COLO668 (cell line): ENCODE data around the gene CSH1.
"Not testable (repeated sequence)": the region's sequence is repeated elsewhere in the genome, so short reads cannot be mapped to it uniquely, and the experiment has no call there.

Experiments used
- DNase-seq: peaks from one replicate; lab custom pipeline; 2025; ENCODE audit not compliant: unreplicated experiment; lab: John Stamatoyannopoulos, UW

Gene CSH1

DNA sequence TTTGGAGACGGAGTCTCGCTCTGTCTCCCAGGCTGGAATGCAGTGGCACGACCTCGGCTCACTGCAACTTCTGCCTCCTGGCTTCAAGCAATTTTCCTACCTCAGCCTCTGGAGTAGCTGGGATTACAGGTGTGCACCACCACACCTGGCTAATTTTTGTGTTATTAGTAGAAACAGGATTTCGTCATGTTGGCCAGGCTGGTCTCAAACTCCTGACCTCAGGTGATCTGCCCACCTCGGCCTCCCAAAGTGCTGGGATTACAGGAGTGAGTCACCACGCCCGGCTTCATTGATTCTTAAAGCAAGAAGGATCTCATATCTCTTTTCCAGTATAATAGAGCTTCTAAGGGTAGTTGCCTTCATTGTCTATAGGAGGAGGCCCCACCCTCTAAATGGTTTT is 8.4 kb upstream of the CSH1 start:
- DNase-seq: not testable (repeated sequence)

DNA sequence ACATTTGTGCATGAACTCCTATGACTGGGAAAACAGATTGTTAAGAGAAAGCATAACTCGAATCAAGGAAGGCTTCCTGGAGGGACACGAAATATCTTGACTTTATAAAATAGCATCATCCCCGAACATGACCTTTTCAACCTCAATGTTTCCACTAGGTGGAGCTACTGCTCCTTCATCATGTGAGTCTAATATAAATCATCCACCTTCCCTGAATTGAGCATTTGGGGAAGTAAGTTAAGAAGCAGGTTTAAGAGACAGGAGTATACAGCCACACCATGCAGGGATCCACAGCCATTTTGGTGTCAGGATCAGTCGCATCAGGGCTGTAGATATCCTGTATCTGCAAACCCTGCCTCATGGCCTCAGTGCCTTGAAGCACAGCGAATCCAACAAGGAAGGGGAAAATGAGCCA is 7.4 kb upstream of the CSH1 start:
- DNase-seq: not testable (repeated sequence)

DNA sequence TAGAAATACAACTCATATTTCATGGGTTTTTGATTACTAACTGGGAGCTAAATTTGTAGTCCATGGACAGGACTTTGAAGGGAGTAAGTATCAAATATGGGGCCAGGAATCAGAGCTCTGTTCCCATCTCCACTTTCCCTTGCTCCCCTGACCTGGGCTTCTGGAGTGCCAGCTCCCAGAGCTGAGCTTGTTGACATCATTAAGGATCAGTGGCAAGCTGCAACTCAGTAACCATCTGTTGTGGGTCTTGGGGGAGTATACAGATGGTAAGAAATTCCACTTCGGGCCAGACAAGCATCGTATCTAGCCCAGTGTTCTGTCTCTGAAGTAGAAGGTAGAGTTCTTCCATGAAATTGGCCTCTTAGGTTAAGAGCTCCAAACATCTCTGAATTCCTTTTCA is 5.6 kb upstream of the CSH1 start:
- not testable (repeated sequence) for DNase-seq

DNA sequence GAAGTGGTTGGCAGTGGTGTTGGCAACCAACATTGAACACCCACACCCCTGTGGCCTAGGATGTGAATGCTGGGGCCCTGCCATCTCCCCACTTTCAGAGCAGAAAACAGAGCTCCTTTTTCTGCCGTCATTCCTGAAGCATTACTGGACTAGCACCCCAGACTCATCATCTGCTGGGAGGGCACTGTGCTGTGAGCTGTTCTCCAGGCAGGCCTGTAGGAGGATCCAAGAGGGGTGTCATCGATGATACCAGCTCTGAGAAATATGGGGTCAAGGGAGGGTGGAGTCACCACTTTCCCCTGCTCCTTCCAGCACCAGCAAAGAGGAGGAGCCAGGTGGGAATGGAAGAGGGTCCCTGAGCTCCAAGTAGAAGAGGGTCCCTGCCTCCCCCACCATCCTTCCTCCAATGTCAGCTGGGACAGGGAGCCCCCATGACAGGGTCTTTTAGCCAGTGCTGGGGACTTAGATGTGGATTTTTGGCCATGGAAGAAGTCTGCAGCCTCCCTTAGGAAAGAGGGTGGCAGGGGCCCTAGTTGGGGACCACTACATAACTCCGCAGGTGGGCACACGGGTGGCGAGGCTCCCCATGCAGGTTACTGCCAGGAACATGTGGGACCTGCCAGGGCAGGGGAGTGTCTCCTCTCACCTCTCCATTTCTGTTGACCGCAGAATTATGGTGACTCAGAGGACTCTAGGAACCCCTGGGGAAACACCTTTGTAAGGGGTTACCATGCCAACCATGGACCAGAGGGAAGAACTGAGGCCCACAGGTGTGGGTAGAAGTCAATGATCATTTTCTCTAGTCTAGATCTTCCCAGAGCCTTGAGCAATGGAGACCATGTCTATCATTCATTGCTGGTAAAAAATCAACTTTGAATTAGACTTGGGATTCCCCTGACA is 2.8 kb upstream of the CSH1 start:
- DNase-seq: not testable (repeated sequence)

DNA sequence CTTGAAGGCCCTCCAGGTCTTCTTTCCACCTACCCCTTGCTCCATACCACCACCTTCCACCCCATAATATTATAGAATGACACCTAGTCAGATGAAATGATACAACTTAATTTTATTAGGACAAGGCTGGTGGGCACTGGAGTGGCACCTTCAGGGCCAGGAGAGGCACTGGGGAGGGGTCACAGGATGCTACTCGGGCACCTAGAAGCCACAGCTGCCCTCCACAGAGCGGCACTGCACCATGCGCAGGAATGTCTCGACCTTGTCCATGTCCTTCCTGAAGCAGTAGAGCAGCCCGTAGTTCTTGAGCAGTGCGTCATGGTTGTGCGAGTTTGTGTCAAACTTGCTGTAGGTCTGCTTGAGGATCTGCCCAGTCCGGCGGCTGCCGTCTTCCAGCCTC is 1.6 kb downstream of the CSH1 start:
- not testable (repeated sequence) for DNase-seq

DNA sequence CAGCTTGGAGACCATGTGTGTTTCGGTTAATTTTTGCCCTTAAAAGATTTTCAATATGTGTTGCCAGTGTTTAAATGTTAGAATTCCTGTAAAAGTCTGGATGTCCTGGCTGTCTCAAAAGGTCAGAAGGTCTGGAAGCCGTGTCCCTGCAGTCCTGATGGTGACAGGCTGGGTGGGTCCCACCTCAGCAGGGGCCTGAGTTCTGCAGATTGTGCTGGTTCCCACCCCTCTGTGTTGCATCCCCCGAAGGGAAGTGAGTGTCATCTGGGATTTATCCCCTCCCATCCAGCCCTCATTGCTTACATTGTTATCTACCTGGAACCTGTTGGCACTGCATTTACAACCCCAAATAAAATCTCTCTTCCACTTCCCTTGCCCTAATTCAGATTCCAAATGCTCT is 2.4 kb downstream of the CSH1 start:
- DNase-seq: not testable (repeated sequence)

DNA sequence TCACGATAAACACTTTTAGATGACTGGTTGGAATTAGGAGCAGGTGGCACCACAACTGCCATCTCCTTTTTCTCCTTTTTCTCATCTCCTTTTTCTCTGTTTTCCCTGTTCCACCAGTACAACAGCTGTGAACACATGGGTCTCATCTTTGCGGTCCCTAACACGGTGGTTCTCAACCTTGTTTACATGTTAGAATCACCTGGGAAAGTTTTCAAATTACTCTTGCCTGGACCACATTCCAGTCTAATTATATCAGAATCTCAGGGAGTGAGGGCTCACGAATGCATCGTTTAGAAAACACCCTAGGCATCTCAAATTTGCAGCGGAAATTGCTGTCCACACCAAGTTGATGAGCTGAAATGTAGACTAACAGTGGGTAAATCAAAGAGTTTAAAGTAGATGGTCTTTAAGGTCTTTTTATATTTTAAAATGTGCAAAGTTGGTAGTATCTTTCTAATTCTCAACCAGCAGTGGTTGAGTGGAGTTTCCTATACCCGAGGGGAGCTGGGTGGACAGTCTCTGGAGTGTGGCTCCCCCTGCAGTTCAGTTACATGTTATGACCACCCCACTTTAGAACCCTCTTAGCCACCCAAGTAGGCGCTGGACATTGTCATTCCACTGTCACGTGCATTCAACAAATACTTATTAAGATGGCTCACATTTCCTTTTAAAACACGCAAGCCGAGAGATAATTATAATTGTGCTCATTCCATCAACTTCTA is 3.9 kb downstream of the CSH1 start:
- DNase-seq: not testable (repeated sequence)

DNA sequence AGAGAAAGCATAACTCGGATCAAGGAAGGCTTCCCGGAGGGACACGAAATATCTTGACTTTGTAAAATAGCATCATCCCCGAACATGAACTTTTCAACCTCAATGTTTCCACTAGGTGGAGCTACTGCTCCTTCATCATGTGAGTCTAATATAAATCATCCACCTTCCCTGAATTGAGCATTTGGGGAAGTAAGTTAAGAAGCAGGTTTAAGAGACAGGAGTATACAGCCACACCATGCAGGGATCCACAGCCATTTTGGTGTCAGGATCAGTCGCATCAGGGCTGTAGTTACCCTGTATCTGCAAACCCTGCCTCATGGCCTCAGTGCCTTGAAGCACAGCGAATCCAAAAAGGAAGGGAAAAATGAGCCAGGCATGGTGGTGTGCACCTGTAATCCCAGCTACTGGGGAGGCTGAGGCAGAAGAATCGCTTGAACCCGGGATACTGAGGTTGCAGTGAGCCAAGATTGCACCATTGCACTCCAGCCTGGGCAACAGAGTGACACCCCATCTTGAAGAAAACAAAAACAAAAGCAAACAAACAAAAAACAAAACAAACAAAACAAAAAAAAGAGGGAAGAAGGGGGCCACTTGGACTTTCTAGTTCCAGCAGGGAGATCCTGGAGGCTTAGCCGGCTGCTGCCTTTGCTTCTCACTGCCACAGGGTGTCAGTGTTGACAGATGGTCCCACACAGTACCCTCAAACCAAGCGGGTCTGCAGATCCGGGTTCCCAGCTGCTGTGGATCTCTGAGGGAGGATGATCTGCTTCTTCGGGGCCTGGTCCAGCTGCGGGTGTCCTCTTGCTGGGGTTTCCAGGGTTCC is 7.1 kb downstream of the CSH1 start:
- not testable (repeated sequence) for DNase-seq

DNA sequence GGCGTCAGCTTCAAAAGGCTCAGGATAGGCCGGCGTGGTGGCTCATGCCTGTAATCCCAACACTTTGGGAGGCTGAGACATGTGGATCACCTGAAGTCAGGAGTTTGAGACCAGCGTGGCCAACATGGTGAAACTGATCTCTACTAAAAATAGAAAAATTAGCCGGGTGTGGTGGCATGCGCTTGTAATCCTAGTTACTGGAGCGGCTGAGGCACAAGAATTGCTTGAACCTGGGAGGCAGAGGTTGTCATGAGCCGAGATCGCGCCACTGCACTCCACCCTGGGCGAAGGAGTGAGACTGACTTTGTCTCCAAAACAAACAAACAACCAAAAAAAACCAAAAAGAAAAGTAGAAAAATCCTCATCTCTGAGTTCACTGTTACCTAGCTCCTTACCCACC is 11.3 kb downstream of the CSH1 start:
- not testable (repeated sequence) for DNase-seq

DNA sequence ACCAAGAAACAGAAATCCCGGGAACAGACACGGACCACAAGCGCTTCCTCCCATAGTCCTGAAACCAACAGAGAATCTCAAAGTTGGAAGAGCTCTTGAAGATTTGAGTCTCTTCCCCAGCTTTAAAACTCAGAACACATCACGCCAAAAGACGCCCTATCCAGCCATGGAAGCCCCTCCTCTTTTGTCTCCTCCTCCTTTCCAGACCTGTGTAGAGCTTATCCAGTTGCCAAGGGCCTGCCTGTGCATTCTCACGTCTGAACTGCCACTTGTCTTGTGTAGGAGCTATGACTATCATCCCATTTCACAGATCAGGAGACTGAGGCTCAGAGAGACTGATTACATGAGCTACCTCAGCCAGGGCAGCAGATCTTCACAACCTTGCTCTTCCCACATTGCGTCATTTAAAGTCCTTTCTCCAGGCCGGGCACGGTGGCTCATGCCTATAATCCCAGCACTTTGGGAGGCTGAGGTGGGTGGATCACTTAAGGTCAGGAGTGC is 13.7 kb downstream of the CSH1 start:
- not testable (repeated sequence) for DNase-seq

DNA sequence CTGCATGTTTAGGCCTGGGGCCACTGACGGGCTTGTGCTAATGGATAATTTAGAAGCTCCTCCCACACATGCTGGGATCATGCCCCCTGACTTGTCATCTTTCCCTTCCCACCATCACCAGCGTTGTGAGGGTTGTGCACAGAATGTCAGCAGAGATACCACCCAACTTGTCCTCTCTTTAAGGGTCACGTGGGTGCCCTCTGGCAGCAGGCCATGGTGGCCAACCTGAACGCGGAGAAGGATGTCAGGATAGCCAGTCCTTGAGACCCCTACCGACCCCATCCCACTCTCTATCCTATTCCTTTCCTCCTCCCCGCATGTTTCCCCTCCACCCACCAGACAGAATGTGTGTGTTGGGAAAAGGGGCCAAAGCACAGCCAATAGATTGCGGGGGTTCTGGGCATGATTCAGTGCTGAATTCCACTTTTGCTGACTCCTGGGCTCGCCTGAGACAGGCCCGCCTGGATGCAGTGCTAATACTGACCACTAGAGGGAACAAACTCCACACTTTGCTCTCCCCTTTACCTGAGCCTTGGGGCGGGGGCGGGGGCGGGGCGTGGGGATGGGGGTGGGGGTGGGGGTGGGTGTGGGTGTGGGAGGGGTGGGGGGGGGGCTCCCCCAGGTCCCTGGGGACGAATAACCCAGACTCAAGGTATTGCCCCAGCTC is 14.3 kb downstream of the CSH1 start, which contains the start of gene GH2:
Gene GH2, minus strand, starts transcription at position 10 of the 667 bp plus-strand sequence. CDS start 143 bp downstream, outside the sequence.
- DNase-seq: peak; percentile 26

DNA sequence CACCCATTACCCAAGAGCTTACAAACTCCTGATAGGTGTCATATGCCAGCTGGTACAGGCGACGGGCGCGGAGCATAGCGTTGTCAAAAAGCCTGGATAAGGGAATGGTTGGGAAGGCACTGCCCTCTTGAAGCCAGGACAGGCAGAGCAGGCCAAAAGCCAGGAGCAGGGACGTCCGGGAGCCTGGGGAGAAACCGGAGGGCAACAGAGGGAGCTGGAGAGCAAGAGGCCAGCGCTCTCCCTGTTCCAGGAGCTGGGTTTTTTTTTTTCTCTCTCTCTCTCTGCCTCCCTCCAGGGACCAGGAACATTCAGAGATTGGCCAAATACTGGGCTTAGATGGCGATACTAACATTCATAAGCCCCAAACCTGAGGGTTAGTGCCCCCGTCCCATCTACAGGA is 15.0 kb downstream of the CSH1 start:
- DNase-seq: not testable (repeated sequence)

DNA sequence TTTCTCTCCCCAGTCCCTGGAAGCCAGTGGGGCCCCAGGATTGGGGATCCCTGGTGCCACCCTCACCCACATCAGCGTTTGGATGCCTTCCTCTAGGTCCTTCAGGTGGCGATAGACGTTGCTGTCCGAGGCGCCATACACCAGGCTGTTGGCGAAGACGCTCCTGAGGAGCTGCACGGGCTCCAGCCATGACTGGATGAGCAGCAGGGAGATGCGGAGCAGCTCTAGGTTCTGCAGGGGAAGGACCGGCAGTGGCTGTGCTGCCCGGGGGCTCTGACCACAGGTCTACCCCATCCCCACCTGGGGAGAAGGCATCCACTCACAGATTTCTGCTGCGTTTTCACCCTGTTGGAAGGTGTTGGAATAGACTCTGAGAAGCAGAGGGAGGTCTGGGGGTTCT is 15.7 kb downstream of the CSH1 start:
- no peak for DNase-seq

DNA sequence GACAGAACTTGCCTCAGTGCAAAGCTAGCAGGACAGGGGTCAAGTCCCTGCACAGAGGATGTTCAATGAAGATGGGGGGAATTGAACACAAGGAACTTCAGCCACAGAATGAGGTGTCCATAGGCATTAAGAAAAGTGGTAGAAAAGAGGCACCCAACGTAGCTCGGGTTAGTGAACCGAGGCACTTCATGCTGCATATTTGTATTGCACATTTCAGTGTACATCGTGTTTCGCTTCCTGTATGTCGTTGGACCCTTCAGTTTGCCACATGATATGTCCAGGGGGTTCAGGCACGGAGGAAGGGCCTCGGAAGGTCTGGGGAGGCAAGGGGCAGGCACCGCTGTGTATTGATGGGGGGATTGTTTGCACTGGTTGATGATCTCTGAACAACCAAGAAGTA is 18.0 kb downstream of the CSH1 start:
- not testable (repeated sequence) for DNase-seq

DNA sequence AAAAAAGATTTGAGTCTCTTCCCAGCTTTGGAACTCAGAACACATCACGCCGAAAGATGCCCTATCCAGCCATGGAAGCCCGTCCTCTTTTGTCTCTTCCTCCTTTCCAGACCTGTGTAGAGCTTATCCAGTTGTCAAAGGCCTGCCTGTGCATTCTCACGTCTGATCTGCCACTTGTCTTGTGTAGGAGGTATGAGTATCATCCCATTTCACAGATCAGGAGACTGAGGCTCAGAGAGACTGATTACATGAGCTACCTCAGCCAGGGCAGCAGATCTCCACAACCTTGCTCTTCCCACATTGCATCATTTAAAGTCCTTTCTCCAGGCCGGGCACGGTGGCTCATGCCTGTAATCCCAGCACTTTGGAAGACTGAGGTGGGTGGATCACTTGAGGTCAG is 21.7 kb downstream of the CSH1 start:
- not testable (repeated sequence) for DNase-seq

DNA sequence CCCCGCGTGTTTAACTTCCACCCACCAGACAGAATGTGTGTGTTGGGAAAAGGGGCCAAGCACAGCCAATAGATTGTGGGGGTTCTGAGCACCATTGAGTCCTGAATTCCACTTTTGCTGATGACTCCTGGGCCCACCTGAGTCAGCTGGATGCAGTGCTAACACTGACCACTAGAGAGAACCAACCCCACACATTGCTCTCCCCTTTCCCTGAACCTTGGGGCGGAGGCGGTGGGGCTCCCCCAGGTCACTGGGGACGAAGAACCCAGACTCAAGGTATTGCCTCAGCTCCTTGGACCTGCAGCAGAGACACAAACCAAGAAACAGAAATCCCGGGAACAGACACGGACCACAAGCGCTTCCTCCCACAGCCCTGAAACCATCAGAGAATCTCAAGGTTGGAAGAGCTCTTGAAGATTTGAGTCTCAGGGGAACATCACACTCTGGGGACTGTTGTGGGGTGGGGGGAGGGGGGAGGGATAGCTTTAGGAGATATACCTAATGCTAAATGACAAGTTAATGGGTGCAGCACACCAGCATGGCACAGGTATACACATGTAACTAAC is 22.2 kb downstream of the CSH1 start:
- DNase-seq: not testable (repeated sequence)

DNA sequence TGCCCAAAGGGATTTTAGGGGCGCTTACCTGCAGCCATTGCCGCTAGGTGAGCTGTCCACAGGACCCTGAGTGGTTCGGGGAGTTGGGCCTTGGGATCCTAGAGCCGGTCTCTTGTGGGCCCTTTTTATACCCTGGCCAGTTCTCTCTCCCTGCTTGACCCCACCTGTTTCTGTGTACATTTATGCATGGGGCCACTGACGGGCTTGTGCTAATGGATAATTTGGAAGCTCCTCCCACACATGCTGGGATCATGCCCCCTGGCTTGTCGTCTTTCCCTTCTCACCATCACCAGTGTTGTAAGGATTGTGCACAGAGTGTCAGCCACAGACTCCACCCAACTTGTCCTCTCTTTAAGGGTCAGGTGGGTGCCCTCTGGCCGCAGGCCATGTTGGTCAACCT is 22.8 kb downstream of the CSH1 start, which contains the start of gene CSH2:
Gene CSH2, minus strand, starts transcription at position 101 of the 400 bp plus-strand sequence. Its CDS starts 63 bp downstream, at position 38.
- DNase-seq: not testable (repeated sequence)

DNA sequence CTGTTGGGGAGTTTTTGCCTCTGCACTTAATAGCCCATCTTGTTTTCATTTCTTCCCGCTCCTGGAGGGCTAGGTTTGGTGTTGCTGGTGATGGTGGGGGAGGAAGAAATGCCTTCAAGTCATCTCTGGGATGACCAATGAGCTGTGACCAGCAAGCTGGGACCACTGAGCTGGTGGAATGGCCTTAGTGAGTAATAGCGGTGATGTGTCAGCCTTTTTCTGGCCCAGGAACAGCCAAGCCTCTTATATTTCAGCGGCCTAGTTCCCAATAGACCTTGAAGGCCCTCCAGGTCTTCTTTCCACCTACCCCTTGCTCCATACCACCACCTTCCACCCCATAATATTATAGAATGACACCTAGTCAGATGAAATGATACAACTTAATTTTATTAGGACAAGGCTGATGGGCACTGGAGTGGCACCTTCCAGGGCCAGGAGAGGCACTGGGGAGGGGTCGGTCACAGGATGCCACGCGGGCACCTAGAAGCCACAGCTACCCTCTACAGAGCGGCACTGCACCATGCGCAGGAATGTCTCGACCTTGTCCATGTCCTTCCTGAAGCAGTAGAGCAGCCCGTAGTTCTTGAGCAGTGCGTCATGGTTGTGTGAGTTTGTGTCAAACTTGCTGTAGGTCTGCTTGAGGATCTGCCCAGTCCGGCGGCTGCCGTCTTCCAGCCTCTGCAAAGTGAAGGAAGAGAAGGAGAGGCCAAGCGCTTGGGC is 24.6 kb downstream of the CSH1 start:
- not testable (repeated sequence) for DNase-seq

DNA sequence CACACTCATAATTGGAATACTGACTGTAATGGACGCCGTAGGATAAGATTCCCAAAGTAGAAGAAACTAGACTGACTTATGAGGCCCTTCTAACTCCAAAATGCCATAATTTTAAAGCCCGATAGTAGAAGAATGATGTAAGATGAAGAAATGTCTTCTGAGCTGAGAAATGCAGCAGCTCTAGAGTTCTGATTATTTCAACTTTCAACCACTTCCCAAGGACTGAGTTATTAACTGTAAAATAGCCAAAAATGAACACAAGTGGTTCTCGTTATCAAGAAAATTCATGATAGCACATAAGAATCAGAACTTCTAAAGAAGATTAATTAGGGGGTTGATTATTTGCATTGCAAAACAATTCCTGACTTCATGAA is 26.1 kb downstream of the CSH1 start:
- not testable (repeated sequence) for DNase-seq
